Stimulated activated CD8-positive, alpha-beta memory T cell treated with anti-CD3 and anti-CD28 coated beads, Interleukin-12 subunit alpha, Interleukin-12 subunit beta, amount 100 ng/mL, for 24 hours (primary cell): Measurements from ENCODE around the gene NCR3LG1.
A peak's percentile ranks its signal among the peaks of the same experiment; 100 is the strongest.

Experiments
- DNase-seq: peaks from one replicate; pipeline ENCODE4 v3.0.0-alpha.2; 2020; ENCODE audit errors: extremely low read depth

The NCR3LG1 gene

GRCh38 chr11:17351510-17352176 lies at the start of gene NCR3LG1:
Gene NCR3LG1 (plus strand): TSS chr11:17351800. CDS start chr11:17351970, 170 bp downstream.
- DNase-seq, result peak; percentile 19

DNA sequence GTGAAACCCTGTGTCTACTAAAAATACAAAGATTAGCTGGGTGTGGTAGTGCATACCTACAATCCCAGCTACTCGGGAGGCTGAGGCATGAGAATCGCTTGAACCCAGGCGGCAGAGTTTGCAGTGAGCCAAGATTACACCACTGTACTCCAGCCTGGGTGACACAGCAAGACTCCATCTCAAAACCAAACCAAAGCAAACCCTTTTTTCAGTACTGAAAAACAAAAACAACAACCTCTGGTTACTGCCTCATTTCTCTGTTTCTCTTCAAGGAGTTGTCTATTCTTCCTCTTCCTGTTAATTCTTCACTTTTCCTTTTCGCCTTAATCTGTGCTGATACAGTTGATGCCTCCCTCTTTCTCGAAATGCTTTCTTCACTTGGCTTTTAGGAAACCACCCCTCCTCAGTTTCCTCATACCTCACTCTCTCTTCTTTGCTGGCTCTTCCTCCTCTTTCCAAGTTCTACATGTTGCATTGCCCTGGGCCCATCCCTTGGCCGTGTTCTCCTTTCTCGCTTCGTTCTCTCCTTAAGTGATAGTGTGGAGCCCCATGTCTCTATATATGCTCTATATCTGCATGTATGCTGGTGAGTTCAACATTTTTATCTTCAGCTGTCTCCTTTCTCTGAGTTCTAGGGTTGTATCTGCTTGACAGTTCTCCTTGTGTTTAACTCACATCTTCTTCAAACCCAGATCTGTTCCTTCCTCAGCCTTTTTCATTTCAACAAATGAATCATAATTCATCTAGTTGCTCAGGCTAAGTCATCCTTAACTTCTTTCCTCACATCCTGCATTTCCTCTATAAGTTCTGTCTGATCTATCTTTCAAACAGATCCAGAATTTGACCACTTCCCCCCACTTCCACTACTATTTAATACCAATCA lies 38.0 kb upstream of the NCR3LG1 start:
- no peak for DNase-seq

DNA sequence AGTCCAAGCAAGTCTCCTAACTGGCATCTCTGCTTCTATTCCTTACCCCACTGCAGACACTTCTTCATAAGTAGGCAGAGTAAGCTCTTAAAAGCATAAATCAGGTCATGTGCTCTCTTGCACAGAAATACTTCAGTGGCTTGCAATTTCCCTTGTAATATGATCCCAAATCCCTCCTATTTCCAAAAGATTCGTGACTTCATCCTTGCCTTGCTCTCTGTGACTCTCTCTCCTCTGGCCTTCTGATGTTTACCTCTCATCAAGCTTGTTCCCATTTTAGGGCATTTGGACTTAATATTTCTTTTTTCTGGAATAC lies 37.4 kb upstream of the NCR3LG1 start:
- no peak for DNase-seq

GRCh38 chr11:17314904-17315426 lies 36.6 kb upstream of the NCR3LG1 start:
- no peak for DNase-seq

DNA sequence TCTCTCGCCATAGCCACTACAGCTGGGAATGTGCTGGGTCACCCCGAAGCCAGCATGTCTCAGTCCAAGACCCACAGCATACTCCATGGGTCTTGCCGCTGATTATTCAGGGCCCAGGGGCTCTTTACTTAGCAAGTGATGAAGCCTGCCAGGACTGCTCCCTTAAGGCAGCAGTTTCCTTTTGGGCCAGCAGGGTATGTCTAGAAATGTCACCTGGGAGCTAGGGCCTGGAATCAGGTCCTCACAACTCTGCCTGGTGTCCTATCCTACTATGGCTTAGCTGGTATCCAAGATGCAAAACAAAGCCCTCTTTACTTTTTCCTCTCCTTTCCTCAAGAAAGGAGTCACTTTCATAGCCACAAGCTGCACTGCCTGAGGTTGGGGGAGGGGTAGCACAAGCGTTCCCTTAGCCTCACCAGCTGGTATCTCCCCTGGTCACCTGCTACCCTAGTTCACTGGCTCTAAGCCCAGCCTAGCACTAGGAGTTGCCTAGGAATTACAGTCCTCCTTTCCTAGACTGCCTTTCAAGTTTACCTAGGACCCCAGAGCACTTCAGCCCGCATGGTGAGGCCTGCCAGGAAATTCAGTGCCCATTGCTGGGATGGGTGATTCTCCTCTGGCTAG lies 22.6 kb upstream of the NCR3LG1 start:
- DNase-seq, result no peak

DNA sequence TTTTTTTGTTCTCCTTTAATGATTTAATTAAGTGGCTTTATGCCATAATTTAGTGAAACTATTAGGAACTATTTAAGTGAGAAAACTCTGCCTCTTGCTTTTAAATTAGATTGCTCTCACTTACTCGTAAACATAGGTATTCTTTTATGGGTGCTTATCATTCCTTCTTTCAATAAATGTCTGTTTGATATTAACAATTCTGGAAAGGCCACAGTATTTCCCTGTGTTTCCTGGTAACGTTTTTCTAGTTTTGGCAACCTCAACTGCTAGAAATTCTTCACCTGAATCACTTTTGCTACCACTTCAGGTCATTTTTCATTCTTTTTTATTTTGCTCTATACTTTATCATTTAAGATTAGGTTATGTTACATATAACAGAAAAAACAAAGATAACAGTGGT lies 19.9 kb upstream of the NCR3LG1 start:
- DNase-seq, result no peak

- no peak for DNase-seq
Measured at GRCh38 chr11:17333799-17334586, 17.6 kb upstream of the NCR3LG1 start.

DNA sequence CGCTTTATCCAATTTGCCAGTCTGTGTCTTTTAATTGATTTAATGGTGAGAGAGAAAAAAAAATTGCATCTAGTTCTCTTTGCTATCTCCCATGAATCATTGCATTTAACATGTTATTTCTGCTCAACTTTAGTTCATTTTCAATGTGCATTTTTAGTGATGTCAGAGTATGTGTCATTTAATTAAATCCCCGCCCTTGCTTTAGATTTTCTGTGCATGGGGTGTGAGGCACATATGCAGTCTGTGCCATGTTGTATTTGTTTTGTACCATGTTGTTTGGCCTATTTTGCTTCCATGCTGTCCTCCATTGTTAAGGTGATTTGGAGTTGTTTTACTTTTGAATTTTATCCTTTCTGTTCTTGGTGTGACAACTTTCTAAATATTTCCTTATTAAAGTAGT lies 8.3 kb upstream of the NCR3LG1 start:
- no peak for DNase-seq

GRCh38 chr11:17343907-17344306 lies 7.7 kb upstream of the NCR3LG1 start:
- DNase-seq, result no peak

- no peak for DNase-seq
Measured at GRCh38 chr11:17347676-17348075, 3.9 kb upstream of the NCR3LG1 start.

- DNase-seq, result no peak
Measured at GRCh38 chr11:17350455-17351171, 987 bp upstream of the NCR3LG1 start.

- no peak for DNase-seq
Measured at GRCh38 chr11:17351172-17351509, 459 bp upstream of the NCR3LG1 start.

DNA sequence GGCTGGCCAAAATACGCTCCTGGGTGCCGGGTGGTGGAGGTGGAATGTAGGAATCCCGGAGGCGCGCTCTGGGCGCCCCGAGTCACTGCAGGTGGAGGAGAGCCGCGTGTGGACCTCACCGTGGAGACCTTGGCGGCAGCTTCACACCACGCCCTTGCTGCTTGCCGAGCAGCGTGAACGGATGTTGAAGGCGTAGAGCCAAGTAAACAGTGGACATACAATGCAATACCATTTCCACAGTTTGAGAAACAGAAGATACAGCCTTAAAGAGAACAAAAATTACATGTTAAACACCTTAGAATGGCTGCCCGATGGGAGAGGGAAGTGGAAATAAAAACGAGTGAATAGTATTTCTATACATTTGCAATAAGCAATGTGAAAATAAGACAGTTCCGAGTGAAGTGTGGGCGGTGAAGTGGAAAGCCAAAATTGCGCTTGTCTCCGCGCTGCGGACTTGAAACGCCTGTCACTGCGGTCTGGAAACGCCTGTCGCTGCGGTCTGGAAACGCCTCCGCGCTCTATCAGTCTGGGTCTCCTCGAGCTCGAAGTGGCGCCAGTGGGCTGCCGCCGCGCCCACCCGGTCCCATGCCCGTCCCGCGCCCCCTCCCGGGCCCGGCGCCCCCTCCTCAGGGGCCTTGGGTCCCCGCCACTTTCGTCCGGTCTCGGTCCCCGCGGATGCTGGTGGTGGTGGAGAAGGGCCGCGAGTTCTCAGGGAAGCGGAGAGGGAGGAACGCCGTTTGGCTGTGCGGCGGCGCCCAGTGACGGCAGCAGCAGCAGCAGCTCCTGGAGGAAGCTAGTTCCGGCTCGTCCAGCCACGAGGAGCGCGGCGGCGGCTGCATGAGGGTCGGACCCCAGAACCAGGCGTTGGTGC lies 1.6 kb downstream of the NCR3LG1 start:
- DNase-seq, result peak; percentile 31

DNA sequence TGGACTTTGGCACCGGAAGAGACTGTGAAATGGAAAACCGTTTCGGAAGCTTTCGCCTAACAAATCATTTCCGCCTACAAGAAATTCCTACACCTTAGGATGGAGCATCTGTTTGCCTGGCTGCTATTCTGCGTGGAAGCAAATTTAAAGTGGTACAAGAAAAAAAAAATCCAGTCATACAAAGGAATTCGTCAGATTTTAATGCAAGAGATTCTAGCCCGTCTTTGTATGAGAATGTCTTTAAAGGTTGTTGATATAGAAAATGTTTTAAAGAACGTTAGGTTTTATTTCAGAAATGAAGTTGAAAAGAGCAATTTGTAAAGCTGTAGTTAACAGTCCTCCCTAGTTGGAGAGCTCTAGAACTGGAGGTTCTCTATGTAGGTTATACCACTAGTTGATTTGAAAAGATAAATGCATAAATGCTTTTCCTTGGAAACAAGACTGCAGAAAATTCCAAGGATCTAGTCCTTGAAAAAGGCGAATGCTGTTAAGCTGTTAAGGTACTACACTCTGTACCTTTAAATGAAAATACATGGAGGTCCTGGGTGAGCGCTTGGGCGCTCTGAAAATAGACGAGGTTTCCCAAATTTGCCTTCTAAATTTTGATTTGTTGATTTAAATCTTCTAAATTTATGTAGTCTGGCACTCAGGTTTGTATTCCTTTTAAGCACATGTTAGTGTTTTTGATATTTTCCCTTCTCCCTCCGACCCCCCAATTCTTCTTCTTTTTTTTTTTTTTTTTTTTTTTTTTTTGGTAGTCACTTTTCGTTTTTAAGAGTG lies 2.4 kb downstream of the NCR3LG1 start:
- no peak for DNase-seq

- peak; percentile 27 for DNase-seq
Measured at GRCh38 chr11:17354601-17354991, 3.0 kb downstream of the NCR3LG1 start.

- no peak for DNase-seq
Measured at GRCh38 chr11:17366495-17366894, 14.9 kb downstream of the NCR3LG1 start.

DNA sequence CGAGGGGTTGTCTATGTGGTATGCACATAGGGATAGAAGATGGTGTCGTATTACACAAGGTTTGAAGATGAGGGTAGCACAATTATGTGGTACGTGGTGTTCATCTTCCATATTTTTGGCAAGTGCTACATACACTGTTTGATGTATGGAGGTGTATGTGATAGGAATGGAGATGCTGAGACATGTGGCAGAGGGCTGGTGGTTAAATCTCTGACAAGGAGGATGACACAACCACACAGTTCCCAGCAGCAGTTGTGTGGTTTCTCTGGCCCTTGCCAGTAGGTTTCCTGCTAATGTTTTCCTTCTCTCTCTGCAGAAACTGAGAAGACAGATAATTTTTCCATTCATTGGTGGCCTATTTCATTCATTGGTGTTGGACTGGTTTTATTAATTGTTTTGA lies 17.0 kb downstream of the NCR3LG1 start:
- DNase-seq, result no peak

DNA sequence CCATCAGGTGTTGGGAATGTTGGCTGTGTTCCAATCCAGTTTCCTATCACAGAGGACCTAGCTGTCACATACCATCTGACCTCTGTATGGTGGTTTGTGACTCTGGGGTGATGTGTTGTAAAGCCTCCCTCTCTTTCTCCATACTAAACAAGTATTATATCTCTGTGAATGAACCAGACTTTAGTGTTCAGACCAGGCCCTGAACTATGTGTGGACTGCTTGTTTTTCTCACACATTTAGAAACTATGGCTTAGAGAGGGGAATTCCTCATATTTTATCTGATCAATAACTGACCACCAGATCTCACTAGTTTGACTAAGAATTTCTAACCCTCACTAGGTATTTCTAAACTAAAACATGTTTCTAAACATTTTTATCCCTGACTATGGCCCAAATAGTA lies 17.5 kb downstream of the NCR3LG1 start:
- DNase-seq, result no peak

GRCh38 chr11:17369684-17370243 lies 18.2 kb downstream of the NCR3LG1 start:
- DNase-seq, result no peak
